Lung (tissue), 12 donors: ENCODE measurements around the gene PARD3. TPM values are rescaled to one million over a fixed set of nuclear protein-coding genes. Genes with fewer than 3 reads are reported as not detected.

Experiments
- ATAC-seq: fragments of 200-7000 bp; cut with Tn5 transposase; one replicate; pipeline ENCODE4 v1.9.1; 2020; ENCODE audit warnings: moderate number of reproducible peaks; ENCODE audit not compliant: insufficient read depth, low FRiP score
- DNase-seq, 3 donors: peaks; one replicate each; pipeline ENCODE4 v3.0.0-alpha.2; 2013 to 2017
- H3K27ac ChIP-seq, 2 donors: one replicate each; pipeline ENCODE4 v1.5.1; 2013; ENCODE audit warnings: mild to moderate bottlenecking in 2 of 2, moderate library complexity in 2 of 2, control low read depth in 1 of 2, inconsistent platforms in 1 of 2, low read depth in 1 of 2, low read length in 1 of 2
- H3K27me3 ChIP-seq, 3 donors: one replicate each; pipeline ENCODE4 v1.5.1; 2013; ENCODE audit warnings: low read length in 2 of 3; ENCODE audit not compliant: control insufficient read depth in 3 of 3, insufficient read depth in 3 of 3
- H3K36me3 ChIP-seq, 4 donors: one replicate each; pipeline ENCODE4 v1.5.1; 2013; ENCODE audit warnings: low read length in 4 of 4, mild to moderate bottlenecking in 1 of 4, moderate library complexity in 1 of 4; ENCODE audit not compliant: control insufficient read depth in 4 of 4, insufficient read depth in 4 of 4
- H3K4me1 ChIP-seq, 5 donors: one replicate each; pipeline ENCODE4 v1.5.1; 2013; ENCODE audit warnings: low read length in 5 of 5, mild to moderate bottlenecking in 2 of 5, moderate library complexity in 1 of 5; ENCODE audit not compliant: control insufficient read depth in 5 of 5, insufficient read depth in 5 of 5
- H3K4me3 ChIP-seq: one replicate; pipeline ENCODE4 v1.5.1; 2013; ENCODE audit warnings: mild to moderate bottlenecking, control low read depth, moderate library complexity
- H3K9ac ChIP-seq, 2 donors: one replicate each; pipeline ENCODE4 v1.5.1; 2013; ENCODE audit warnings: low read length in 2 of 2, control low read depth in 1 of 2; ENCODE audit not compliant: insufficient read depth in 1 of 2
- H3K9me3 ChIP-seq, 4 donors: one replicate each; pipeline ENCODE4 v1.5.1; 2013; ENCODE audit warnings: low read length in 3 of 4, mild to moderate bottlenecking in 1 of 4, moderate library complexity in 1 of 4; ENCODE audit not compliant: control insufficient read depth in 4 of 4, insufficient read depth in 3 of 4
- CTCF ChIP-seq: IDR thresholded peaks from 2 replicates; pipeline ENCODE4 v1.5.1; 2012; ENCODE audit warnings: mild to moderate bottlenecking; ENCODE audit errors: control extremely low read depth, extremely low read depth
- WGBS, 2 donors: extraction: QIAGEN DNeasy Blood & Tissue Kit; methylation state at CpG; one replicate each; pipeline ENCODE4 v1.1.7; 2013; 5-methylcytosine and 5-hydroxymethylcytosine counted together
- polyA plus RNA-seq, 2 donors: library from polyadenylated mRNA; stranded (reverse); fragments of 200-250 nt; gene quantifications; one replicate each; pipeline ENCODE4 v1.2.1, GENCODE V29; 2013
- total RNA-seq, 2 donors: library from RNA; depleted of rRNA in 1 of 2; stranded (reverse); fragments of >200 nt in 1 of 2; gene quantifications; one replicate each; pipeline ENCODE4 v1.2.1, GENCODE V29; 2014 to 2021
- donor health status: control.
- donor health status: control.
- donor health status: Bipolar disorder and iron deficiency.
- donor health status: healthy.
- donor health status: DM: yes; HTN: yes; CAD: no.

Gene PARD3
- total and polyA plus RNA-seq, 4 donors: 10.3 to 69.2 (median 27.6) TPM

DNA sequence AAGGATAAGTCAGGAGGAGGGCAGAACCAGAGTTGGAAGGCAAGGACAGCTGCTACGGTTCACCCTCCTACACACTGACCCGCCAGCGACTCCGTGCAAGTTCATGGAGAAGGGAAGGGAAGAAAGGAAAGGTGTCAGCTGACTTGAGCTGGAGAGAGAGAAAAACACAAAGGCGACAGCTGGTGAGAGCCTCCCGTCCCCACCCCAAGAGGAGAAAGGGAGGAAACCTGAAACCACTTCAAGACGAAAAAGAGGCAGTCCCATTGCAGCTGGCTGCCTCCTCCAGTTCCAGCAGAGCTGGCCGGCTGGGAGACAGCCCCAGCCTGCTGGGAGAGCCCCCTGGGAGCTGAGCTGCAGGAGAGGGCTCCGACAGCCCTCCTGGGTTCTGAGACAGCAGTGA is 75.2 kb downstream of the PARD3 start:
- TF ChIP-seq CTCF: no peak
- ATAC-seq (peak; percentile 65), DNase-seq (peak; percentile 87 to 96 (median 92))
- peak overlapping the region; percentile 8 to 55 for H3K27ac ChIP-seq
- peak overlapping the region in 1 of 2 donors; percentile 30 for H3K9ac ChIP-seq
- H3K27me3 ChIP-seq: no peaks in the 10 kb centered on the region
- no peaks in the 10 kb centered on the region for H3K9me3 ChIP-seq
- peaks cover 6 to 18% (median 11%) of the 10 kb centered on the region in 5 donors for H3K4me1 ChIP-seq
- 20 to 44% methylated on average over 9 of the region's 9 CpGs for WGBS, 2 donors
- H3K36me3 ChIP-seq: no peaks in the 10 kb centered on the region
- H3K4me3 ChIP-seq: no peak overlapping the region

GRCh38 chr10:34737772-34738169 is 77.3 kb downstream of the PARD3 start:
- no peak for ATAC-seq
- Histone ChIP-seq H3K4me1 (peaks cover 4 to 18% (median 13%) of the 10 kb centered on the region in 5 donors), H3K9ac (no peak overlapping the region), H3K27ac (no peak overlapping the region), H3K4me3 (no peak overlapping the region), H3K27me3 (no peaks in the 10 kb centered on the region), H3K9me3 (no peaks in the 10 kb centered on the region), H3K36me3 (no peaks in the 10 kb centered on the region)
- no peak for DNase-seq
- WGBS, 2 donors: 91 to 93% methylated on average over 7 of the region's 7 CpGs
- TF ChIP-seq CTCF: no peak

GRCh38 chr10:34736976-34737771 is 77.9 kb downstream of the PARD3 start:
- Histone ChIP-seq H3K4me1 (peaks cover 5 to 18% (median 18%) of the 10 kb centered on the region in 5 donors), H3K9ac (no peak overlapping the region), H3K4me3 (no peak overlapping the region), H3K27ac (no peak overlapping the region), H3K9me3 (no peaks in the 10 kb centered on the region), H3K36me3 (no peaks in the 10 kb centered on the region), H3K27me3 (no peaks in the 10 kb centered on the region)
- peak in 1 of 3 donors; percentile 27 for DNase-seq
- ATAC-seq: no peak
- WGBS, 2 donors: 78 to 89% methylated on average over 12 of the region's 12 CpGs
- no peak for TF ChIP-seq CTCF
